ENCODE measurements around the gene PIGU. TPM values are rescaled to one million over a fixed set of nuclear protein-coding genes. Genes with fewer than 3 reads are reported as not detected.

The PIGU gene
- total RNA-seq, 1 experiment from 2014 or later, result 50.5 TPM

DNA sequence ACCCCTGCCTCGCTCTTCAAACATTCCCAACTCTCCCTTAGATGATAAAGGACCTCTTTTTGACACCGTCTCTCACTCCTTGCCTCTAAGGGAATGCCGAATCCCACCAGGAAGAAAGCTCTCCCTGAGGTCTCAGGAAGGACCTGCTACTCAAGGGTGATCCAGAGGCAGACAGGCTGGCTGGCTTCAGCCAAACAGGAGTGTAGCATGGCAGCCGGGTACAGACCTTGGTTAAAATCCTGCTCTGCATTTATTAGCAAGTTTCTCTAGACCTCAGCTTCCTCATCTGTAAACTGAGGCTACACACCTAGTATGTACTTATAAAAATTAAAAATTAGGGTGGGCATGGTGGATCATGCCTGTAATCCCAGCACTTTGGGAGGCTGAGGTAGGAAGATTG lies 101.1 kb downstream of the PIGU start:
- Histone ChIP-seq H3K4me1 (no peaks in the 10 kb centered on the region), H3K4me3 (no peak overlapping the region), H3K27ac (no peak overlapping the region), H3K9me3 (replicated peaks) (no peaks in the 10 kb centered on the region), H3K36me3 (no peaks in the 10 kb centered on the region), H3K27me3 (no peaks in the 10 kb centered on the region)
- no peak for DNase-seq

DNA sequence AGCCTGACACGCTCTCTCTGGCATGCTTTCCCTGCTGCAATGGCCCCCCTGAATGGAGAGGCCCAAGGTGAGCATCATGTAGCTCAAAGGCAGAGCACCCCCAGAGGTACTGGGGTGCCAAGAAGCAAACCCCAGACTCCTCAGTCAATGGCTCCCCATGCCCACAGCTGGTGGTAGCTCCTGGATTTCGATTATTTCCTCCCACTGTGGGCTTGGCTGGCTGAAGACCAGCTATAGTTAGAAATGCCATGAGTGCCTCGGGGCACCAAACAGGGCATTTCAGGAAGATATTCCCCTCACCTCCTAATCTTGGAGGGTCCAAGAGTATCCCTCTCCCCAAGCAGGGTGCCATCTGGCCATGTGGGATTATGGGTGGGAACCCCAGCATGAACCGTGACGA lies 101.6 kb downstream of the PIGU start:
- Histone ChIP-seq H3K27me3 (no peaks in the 10 kb centered on the region), H3K27ac (no peak overlapping the region), H3K4me1 (no peaks in the 10 kb centered on the region), H3K4me3 (no peak overlapping the region), H3K9me3 (replicated peaks) (no peaks in the 10 kb centered on the region), H3K36me3 (no peaks in the 10 kb centered on the region)
- DNase-seq, result no peak

DNA sequence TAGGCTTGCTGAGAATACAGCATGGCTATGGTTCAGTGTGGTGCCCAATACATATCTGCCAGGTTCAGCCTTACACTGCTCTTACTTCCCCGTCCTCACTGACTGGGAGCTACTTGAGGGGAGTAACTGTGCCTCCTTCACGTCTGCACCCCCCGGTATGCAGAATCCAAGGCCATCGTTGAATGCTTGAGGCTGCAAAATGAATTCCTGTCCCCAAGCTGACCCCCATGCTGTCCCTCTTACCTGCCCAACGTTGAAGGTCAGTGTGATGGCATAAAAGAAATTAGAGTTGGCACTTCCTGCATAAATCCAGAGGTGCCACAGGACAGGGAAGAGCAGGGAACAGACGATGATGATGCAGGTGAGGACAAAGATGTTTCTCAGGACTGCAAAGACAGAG lies 102.0 kb downstream of the PIGU start:
- Histone ChIP-seq H3K9me3 (replicated peaks) (no peaks in the 10 kb centered on the region), H3K4me3 (no peak overlapping the region), H3K4me1 (no peaks in the 10 kb centered on the region), H3K27me3 (no peaks in the 10 kb centered on the region), H3K36me3 (no peaks in the 10 kb centered on the region), H3K27ac (no peak overlapping the region)
- no peak for DNase-seq

DNA sequence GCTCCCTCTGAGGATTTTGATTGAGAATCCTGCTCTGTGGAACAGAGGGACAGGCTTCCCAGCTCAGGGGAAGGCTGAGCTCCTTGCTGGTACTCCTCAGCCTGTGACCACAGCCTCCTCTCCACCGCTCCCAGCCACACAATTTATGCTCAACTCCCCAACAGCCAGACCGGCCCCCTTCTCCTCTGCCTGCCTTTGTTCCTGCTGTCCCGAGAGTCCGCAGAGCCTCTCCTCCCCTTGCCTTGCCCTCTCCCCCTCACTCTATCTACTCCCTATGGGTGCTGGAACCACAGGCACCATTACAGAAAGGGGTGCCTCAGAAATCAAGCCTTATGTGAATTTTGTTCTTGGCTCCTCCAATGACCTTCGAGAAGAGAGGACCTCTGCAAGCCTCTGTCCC lies 102.5 kb downstream of the PIGU start:
- DNase-seq, result no peak
- H3K4me3 ChIP-seq, result no peak overlapping the region
- H3K9me3 ChIP-seq (replicated peaks), result no peaks in the 10 kb centered on the region
- no peaks in the 10 kb centered on the region for H3K36me3 ChIP-seq
- H3K27ac ChIP-seq, result no peak overlapping the region
- no peaks in the 10 kb centered on the region for H3K27me3 ChIP-seq
- no peaks in the 10 kb centered on the region for H3K4me1 ChIP-seq

DNA sequence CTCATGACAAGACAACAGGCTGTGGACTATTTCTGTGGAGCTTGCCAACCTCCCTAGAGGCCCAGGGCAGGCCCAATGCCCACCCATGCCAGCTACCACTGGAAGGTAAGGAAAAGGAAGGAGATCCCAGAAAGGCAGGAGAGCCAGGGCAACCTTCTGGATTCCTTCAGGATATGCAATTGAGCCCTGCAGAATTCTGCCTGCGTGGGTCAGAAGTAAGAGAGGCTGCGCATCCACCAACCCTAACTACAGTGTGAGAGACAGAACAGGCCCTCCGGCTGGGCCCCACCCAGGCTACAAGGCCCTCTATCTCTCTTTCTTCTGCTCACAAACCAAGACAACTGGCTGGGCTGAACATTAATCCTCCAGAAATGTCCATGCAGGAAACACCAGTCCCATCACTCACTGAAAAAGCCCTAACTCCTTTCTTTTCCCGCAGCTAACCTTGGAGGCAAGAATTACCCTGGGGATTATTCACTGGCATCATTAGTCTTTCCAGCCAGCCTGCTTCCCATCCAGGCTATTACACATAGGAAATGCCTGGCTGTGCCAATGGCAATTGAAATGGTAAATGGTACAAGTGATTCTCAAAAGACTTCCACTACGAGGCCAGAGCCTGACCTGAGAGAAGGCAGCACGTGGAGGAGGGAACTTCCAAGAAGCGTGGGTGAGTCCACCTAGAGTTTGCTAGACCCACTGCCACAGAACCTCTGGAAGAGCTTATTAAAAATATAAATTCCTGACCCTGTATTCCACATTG lies 103.2 kb downstream of the PIGU start:
- DNase-seq, result no peak
- Histone ChIP-seq H3K9me3 (replicated peaks) (no peaks in the 10 kb centered on the region), H3K4me1 (no peaks in the 10 kb centered on the region), H3K4me3 (no peak overlapping the region), H3K27ac (no peak overlapping the region), H3K36me3 (no peaks in the 10 kb centered on the region), H3K27me3 (no peaks in the 10 kb centered on the region)

DNA sequence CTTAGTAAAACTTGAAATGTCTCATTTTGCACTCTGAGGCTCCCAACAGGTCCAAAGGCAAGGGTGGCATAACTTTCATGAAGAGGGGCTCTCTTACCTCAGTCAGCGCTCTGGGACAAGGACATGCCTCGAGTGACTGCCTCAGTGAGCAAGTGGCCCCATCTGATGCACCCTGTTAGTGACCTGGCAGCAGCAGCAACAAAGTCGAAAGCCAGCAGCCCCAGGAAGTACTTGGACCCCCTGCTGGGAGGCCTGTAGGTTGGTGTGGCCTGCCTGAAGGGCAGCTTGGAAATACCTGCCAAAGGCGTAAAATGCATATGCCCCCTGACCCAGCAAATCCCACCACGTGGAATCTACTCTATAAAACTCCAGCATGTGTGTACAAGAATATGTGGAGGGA lies 105.1 kb downstream of the PIGU start:
- Histone ChIP-seq H3K4me3 (no peak overlapping the region), H3K27me3 (no peaks in the 10 kb centered on the region), H3K36me3 (no peaks in the 10 kb centered on the region), H3K9me3 (replicated peaks) (no peaks in the 10 kb centered on the region), H3K4me1 (no peaks in the 10 kb centered on the region), H3K27ac (no peak overlapping the region)
- no peak for DNase-seq

DNA sequence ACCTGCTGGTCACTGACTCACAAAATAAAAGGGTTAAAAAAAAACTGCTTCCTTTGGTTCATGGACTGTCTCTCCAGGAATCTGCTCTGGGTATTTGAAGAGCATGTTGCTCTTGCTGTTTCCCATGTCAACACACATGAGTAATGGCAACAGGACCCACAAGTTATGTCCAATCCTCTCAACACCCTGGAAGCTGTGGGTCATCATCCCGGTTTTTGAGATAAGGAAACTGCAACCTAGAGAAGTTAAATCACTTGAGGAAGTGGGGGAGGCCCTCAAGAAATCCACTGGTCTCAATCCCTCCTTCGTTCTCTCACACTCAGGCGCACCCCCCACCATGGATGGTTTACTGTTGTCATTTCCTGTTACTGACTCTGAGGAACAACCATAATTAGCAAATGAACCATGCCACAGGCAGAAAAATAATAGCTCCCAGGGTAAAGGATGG lies 106.0 kb downstream of the PIGU start:
- Histone ChIP-seq H3K36me3 (no peaks in the 10 kb centered on the region), H3K4me3 (no peak overlapping the region), H3K4me1 (no peaks in the 10 kb centered on the region), H3K27ac (no peak overlapping the region), H3K27me3 (no peaks in the 10 kb centered on the region), H3K9me3 (replicated peaks) (no peaks in the 10 kb centered on the region)
- no peak for DNase-seq

DNA sequence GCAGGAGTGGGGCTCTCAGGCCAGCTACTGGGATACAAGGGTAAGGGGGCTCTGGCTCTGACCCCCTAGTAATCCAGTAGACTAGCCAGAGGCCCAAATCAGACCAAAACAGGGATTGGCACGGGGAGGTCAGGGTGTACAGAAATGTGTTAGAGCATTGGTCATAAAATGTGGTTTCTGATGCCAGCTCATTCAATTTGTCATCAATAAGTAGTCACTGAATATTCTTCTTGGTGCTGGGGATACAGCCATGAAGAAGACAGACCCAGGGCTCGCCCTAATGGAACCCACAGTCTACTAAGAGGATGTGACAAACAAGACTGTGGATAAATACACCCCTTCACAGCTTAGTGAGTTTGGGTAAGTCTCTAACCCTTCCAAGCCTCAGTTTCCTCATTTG lies 107.3 kb downstream of the PIGU start:
- no peaks in the 10 kb centered on the region for H3K9me3 ChIP-seq (replicated peaks)
- no peak overlapping the region for H3K27ac ChIP-seq
- H3K27me3 ChIP-seq, result no peaks in the 10 kb centered on the region
- no peak overlapping the region for H3K4me3 ChIP-seq
- no peaks in the 10 kb centered on the region for H3K36me3 ChIP-seq
- DNase-seq, result no peak
- no peaks in the 10 kb centered on the region for H3K4me1 ChIP-seq

DNA sequence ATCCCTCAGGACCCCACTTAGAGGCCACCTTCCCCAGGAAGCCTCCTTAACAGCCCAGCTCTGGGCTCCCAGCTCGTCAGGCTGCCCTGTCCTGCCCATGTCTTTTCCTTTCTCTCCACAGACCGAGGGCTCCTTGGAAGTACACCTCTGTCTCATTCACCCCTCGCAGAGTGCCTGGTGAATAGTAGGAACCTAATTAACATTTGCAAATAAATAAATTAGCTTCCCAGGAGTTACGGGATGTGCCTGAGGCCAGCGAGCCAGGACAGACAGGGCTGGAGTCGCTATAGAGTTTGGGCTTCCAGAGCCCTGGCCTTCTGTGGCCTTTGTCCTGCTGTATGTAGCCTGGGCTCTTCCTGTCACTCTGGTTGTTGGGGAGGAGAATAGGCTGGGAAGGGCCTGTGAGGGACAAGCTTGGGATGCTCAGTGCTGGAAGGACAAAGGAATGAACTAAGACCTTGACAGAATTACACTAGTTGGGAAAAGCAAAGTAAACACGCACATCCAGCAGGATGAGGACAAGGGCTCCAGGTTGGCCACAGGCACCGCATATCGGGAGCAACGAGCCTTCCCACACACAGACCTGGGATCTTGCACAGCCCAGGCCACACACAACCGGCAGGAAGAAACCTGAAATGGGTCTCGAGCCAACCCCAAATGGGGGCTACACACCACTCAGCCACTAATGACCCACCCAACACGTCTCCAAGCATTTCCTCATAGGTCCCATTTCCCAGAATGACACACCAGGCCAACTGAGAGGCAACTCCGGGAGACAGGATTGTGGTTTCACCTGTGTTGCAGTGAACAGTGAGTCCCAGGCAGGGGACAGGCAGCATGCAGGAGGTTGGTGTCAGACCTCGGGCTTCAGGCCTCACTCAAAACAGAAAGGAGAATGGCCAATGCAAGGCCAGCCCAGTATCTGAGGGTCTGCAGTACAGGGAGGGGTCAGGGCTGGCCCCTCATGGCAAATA lies 108.7 kb downstream of the PIGU start:
- Histone ChIP-seq H3K27ac (no peak overlapping the region), H3K27me3 (no peaks in the 10 kb centered on the region), H3K4me1 (no peaks in the 10 kb centered on the region), H3K4me3 (no peak overlapping the region), H3K36me3 (no peaks in the 10 kb centered on the region), H3K9me3 (replicated peaks) (no peaks in the 10 kb centered on the region)
- DNase-seq, result no peak

DNA sequence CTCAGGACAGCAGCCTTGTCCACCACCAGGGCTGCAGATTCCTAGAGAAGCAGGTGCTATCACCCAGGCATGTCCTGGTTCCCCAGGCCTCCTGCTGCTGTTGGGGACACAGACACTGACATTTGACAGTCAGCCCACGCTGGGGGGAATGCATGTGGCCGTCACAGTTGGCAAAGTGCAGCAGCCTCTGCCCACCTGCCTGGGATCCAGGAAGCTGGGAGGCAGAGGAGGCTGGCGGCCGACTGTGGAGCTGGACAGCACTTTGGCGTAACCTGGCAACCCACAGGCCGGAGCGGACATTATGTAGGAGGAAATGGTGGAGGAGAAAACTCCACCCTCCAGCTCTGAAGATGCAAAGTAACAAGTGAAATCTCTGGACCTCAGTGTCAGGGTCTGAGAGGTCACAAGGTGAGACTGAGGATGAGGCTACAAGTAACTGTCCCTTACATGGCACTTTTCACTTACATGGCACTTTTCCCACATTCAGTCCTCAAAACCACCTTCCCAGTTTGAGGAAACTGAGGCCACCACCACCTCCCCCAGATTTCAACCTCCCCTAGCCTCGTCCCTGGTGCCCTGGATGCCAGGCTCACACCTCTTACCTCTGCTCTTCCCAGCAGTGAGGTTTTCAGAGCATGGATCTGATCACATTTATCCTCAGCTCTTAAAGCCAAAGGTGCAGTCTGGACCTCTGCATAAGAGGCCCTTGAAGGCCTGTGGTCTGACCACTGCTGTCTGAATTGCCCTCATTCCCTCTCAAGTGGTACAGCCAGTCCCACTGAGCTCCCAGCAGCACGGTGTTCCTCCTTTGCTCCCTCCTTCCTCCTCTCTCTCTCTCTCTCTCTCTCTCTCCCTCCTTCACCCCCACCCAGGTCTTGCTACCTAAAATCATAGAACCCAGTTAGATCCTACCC lies 109.7 kb downstream of the PIGU start:
- no peak for DNase-seq
- H3K27ac ChIP-seq, result no peak overlapping the region
- no peaks in the 10 kb centered on the region for H3K4me1 ChIP-seq
- H3K9me3 ChIP-seq (replicated peaks), result no peaks in the 10 kb centered on the region
- H3K36me3 ChIP-seq, result no peaks in the 10 kb centered on the region
- no peak overlapping the region for H3K4me3 ChIP-seq
- no peaks in the 10 kb centered on the region for H3K27me3 ChIP-seq

DNA sequence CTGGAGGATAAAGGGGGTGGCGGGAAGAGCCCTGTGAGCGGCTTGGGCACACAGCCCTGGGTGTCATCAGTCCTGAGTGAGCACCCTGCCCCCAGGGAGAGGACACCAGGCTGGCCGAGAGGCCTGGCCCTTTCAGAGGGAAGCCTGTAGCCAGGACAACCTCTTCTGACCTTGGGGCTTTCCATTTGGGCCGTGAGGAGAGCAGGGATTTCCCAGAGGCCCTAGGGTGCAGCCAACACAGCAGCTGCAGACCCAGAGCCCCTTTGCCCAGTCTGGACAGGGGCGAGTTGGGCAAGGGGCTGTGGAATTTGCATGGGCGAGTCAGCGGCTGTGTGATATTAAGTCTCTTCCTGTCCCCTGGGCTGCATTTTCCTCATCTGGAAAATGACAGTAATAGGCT lies 112.1 kb downstream of the PIGU start:
- Histone ChIP-seq H3K27ac (no peak overlapping the region), H3K4me3 (no peak overlapping the region), H3K9me3 (replicated peaks) (no peaks in the 10 kb centered on the region)

DNA sequence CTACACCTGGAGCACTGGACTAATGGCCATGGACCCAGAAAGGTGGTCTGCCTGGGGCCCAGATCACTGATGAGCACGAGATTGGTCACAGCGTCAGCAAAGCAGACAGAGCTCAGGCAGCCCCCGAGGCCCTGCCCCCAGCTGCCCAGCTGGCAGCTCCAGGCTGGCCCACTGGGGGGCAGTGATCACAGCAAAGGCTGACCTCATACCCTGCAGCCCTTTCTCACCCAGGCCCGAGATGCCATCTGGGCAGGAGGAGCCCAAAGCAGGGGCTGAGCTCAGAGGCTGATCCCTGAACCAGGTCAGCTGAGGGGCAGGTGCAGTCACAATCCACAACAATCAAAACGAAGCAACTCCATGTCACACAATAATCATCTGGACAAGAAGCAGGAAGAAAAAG lies 114.3 kb downstream of the PIGU start:
- Histone ChIP-seq H3K27me3 (no peaks in the 10 kb centered on the region), H3K36me3 (no peaks in the 10 kb centered on the region; the same call in 1 of the 2 replicates), H3K4me1 (no peaks in the 10 kb centered on the region), H3K27ac (no peak overlapping the region), H3K4me3 (no peak overlapping the region), H3K9me3 (replicated peaks) (no peaks in the 10 kb centered on the region)
- peak; percentile 38 to 43 for DNase-seq

More for the DNA sequence above, 112.1 kb downstream of the PIGU start:
- H3K27me3 ChIP-seq, result no peaks in the 10 kb centered on the region
- no peaks in the 10 kb centered on the region; the same call in 1 of the 2 replicates for H3K36me3 ChIP-seq
- H3K4me1 ChIP-seq, result no peaks in the 10 kb centered on the region
- no peak for DNase-seq

DNA sequence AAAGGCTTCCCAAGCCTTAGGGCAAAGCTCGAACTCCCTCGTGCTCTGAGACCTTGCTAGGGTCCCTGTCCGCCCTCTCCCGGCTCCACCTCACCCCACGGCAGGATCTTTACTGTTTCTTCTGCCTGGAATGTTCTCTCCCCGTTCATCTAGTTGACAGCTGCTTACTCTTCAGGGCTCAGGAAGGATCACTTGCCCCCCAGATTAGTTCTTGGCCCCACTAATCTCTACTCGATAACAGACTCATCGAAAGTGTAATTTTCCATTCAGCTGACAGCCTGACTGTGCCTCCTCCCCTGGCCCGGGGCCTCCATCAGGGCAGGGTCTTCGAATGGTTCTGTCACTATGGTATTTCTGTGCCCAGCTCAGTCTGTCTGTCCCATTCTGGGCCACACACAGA lies 115.2 kb downstream of the PIGU start:
- no peak for DNase-seq
- no peaks in the 10 kb centered on the region for H3K9me3 ChIP-seq (replicated peaks)
- no peaks in the 10 kb centered on the region for H3K4me1 ChIP-seq
- no peaks in the 10 kb centered on the region; the same call in 1 of the 2 replicates for H3K36me3 ChIP-seq
- no peak overlapping the region for H3K4me3 ChIP-seq
- no peaks in the 10 kb centered on the region for H3K27me3 ChIP-seq
- no peak overlapping the region for H3K27ac ChIP-seq

DNA sequence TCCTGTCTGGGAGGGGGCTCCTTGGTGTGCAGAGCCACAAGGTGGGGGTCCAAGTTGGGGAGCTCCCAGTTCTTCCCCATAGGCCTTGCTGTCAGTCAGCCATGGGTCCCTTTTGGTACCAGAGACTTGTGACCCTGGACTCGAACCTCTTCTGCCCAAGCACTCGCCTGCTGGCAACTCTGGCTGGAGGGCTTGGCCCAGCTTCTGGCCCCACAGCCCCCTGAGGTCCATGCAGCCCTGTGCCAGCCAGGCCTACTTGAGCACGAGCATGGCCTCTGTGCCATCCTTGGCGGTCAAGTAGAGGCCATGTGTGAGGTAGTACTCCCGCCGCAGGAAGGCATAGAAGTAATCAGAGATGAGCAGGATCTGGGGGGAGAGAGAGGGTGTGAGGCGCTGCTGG lies 116.3 kb downstream of the PIGU start:
- Histone ChIP-seq H3K27me3 (no peaks in the 10 kb centered on the region), H3K36me3 (no peaks in the 10 kb centered on the region; the same call in 1 of the 2 replicates), H3K9me3 (replicated peaks) (no peaks in the 10 kb centered on the region), H3K27ac (no peak overlapping the region), H3K4me3 (no peak overlapping the region), H3K4me1 (no peaks in the 10 kb centered on the region)
- no peak for DNase-seq
